Measurements from ENCODE around the gene MROH8. TPM values are rescaled to one million over a fixed set of nuclear protein-coding genes. Genes with fewer than 3 reads are reported as not detected.

The MROH8 gene
- polyA plus RNA-seq, 1 donor (not counting 4 experiments of a cell fraction or from before 2014, with no cell fraction given) = 0.39 TPM

DNA sequence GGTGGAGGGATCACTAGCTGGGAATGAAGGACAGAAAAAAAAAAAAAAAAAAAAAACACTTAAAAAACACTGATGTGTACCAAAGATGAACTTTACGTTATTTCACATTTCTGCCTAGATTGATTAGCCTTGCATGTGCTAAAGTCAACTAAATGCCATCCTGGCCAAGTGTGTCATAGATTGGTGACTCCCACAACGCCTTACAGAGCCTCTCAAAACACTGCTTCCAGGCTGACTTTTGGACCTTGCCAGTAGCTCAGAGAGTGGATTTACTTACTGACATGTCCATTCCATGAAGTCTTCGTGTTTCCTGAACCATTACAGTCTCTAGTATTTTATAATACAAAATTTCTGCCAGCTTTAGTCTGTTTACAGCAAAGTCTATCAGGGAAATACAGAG, 124.1 kb downstream of the MROH8 start:
- H3K4me3 ChIP-seq (ENCODE audit: control insufficient read depth in 2 of 3, extremely low read depth in 1 of 3, insufficient read depth in 2 of 3, low read depth in 1 of 3, low read length in 3 of 3) = no peak overlapping the region
- DNase-seq (ENCODE audit: low read depth, low spot score) (no peak), FAIRE-seq (no peak)
- H2AFZ ChIP-seq (ENCODE audit: control insufficient read depth, low read length) = no peak overlapping the region
- no peaks in the 10 kb centered on the region for H3K9me3 ChIP-seq (ENCODE audit: control insufficient read depth, low read depth, low read length)
- no peak overlapping the region for H3K9ac ChIP-seq (ENCODE audit: control insufficient read depth, extremely low read depth, insufficient read depth, low read length)
- no peaks in the 10 kb centered on the region for H3K4me1 ChIP-seq (ENCODE audit: control insufficient read depth, extremely low read depth, insufficient read depth, low read length)
- H3K36me3 ChIP-seq (ENCODE audit: control insufficient read depth in 2 of 2, extremely low read depth in 1 of 2, insufficient read depth in 2 of 2, low read length in 2 of 2) = peaks cover 0 to 5% of the 10 kb centered on the region in 2 experiments
- H3K4me2 ChIP-seq (ENCODE audit: control insufficient read depth, extremely low read depth, insufficient read depth, low read depth, low read length) = no peak overlapping the region
- dilution Hi-C loops (cut with MboI; ENCODE audit: extremely low pct_ligation_motif_present, low sequenced_read_pairs) = no loop called here
- TF ChIP-seq, protein P1, sequence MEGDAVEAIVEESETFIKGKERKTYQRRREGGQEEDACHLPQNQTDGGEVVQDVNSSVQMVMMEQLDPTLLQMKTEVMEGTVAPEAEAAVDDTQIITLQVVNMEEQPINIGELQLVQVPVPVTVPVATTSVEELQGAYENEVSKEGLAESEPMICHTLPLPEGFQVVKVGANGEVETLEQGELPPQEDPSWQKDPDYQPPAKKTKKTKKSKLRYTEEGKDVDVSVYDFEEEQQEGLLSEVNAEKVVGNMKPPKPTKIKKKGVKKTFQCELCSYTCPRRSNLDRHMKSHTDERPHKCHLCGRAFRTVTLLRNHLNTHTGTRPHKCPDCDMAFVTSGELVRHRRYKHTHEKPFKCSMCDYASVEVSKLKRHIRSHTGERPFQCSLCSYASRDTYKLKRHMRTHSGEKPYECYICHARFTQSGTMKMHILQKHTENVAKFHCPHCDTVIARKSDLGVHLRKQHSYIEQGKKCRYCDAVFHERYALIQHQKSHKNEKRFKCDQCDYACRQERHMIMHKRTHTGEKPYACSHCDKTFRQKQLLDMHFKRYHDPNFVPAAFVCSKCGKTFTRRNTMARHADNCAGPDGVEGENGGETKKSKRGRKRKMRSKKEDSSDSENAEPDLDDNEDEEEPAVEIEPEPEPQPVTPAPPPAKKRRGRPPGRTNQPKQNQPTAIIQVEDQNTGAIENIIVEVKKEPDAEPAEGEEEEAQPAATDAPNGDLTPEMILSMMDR (optimal IDR thresholded peaks at IDR 0.05 in 1 of 3, IDR thresholded peaks at IDR 0.05 in 1 of 3, conservative IDR thresholded peaks at IDR 0.05 in 1 of 3; ENCODE audit: extremely low read depth in 1 of 3, insufficient read depth in 2 of 3, low read length in 3 of 3) = no peak
- no peak for TF ChIP-seq EZH2 (IDR thresholded peaks at IDR 0.05; ENCODE audit: low read length)
- no peaks in the 10 kb centered on the region for H3K9me1 ChIP-seq (ENCODE audit: control insufficient read depth, extremely low read depth, insufficient read depth, low read length)
- H4K20me1 ChIP-seq (ENCODE audit: control insufficient read depth, extremely low read depth, insufficient read depth, low read length) = no peaks in the 10 kb centered on the region
- H3K27me3 ChIP-seq (ENCODE audit: control insufficient read depth, extremely low read depth, insufficient read depth, low read length) = no peaks in the 10 kb centered on the region
- H3K79me2 ChIP-seq (ENCODE audit: control insufficient read depth, insufficient read depth, low read length) = no peaks in the 10 kb centered on the region
- no peak overlapping the region for H3K27ac ChIP-seq (ENCODE audit: control insufficient read depth, insufficient read depth, low read length)

DNA sequence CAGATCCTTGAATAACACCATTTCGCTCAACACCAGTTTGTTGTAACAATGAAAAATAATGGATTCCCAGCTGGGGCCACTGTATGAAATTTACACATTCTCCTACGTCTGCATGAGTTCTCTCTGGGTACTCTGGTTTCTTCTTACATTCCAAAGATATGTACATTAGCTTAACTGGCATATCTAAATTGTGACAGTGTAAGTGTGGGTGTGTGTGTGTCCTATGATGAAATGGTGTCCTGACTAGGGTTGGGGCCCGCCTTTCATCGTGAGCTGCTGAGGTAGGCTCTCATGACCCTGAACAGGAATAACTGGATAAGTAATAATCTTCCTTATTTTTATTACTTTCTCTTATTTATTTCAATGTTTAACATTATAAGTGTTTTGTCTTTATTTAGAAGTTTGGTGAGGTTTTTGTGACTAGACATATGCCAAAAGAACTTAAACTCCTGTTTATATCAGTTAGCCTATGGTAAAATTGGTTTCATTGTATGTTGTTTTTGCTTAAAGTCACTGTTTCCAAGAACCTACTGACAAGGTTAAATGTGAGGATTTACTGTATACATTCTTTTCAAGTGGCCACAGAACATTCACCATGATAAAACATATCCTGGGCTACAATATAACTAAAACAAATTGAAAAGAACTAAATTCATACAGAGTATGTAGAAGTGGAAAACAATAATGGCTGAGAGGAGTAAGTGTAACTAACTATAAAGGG, 126.0 kb downstream of the MROH8 start:
- H3K9ac ChIP-seq (ENCODE audit: control insufficient read depth, extremely low read depth, insufficient read depth, low read length) = no peak overlapping the region
- no peaks in the 10 kb centered on the region for H3K9me1 ChIP-seq (ENCODE audit: control insufficient read depth, extremely low read depth, insufficient read depth, low read length)
- no peak overlapping the region for H3K27ac ChIP-seq (ENCODE audit: control insufficient read depth, insufficient read depth, low read length)
- no peak for DNase-seq (ENCODE audit: low read depth, low spot score)
- no peaks in the 10 kb centered on the region for H3K4me1 ChIP-seq (ENCODE audit: control insufficient read depth, extremely low read depth, insufficient read depth, low read length)
- no peaks in the 10 kb centered on the region for H3K79me2 ChIP-seq (ENCODE audit: control insufficient read depth, insufficient read depth, low read length)
- dilution Hi-C loops (cut with MboI; ENCODE audit: extremely low pct_ligation_motif_present, low sequenced_read_pairs) = no loop called here
- H4K20me1 ChIP-seq (ENCODE audit: control insufficient read depth, extremely low read depth, insufficient read depth, low read length) = no peaks in the 10 kb centered on the region
- H3K36me3 ChIP-seq (ENCODE audit: control insufficient read depth in 2 of 2, extremely low read depth in 1 of 2, insufficient read depth in 2 of 2, low read length in 2 of 2) = peaks cover 0 to 5% of the 10 kb centered on the region in 2 experiments
- no peak overlapping the region for H3K4me2 ChIP-seq (ENCODE audit: control insufficient read depth, extremely low read depth, insufficient read depth, low read depth, low read length)
- no peak for TF ChIP-seq EZH2 (IDR thresholded peaks at IDR 0.05; ENCODE audit: low read length)
- TF ChIP-seq, protein P1 (optimal IDR thresholded peaks at IDR 0.05 in 1 of 3, IDR thresholded peaks at IDR 0.05 in 1 of 3, conservative IDR thresholded peaks at IDR 0.05 in 1 of 3; ENCODE audit: extremely low read depth in 1 of 3, insufficient read depth in 2 of 3, low read length in 3 of 3) = no peak
- H2AFZ ChIP-seq (ENCODE audit: control insufficient read depth, low read length) = no peak overlapping the region
- no peak overlapping the region for H3K4me3 ChIP-seq (ENCODE audit: control insufficient read depth in 2 of 3, extremely low read depth in 1 of 3, insufficient read depth in 2 of 3, low read depth in 1 of 3, low read length in 3 of 3)
- H3K27me3 ChIP-seq (ENCODE audit: control insufficient read depth, extremely low read depth, insufficient read depth, low read length) = no peaks in the 10 kb centered on the region
- FAIRE-seq = no peak
- no peaks in the 10 kb centered on the region for H3K9me3 ChIP-seq (ENCODE audit: control insufficient read depth, low read depth, low read length)

Other genes starting within 250 kb of the MROH8 start
- gene SAMHD1, start 227.8 kb downstream of the MROH8 start, polyA plus RNA-seq = 16.1 to 29.7 TPM (median 26.5 TPM) in 3 replicates
- 1.2 to 4.5 TPM (median 4.2 TPM) in 3 replicates for gene RBL1, start 83.6 kb downstream of the MROH8 start, polyA plus RNA-seq
- 220 to 325 TPM (median 257 TPM) in 3 replicates for gene RPN2, start 218 bp downstream of the MROH8 start, polyA plus RNA-seq
- not detected in 3 replicates for gene GHRH, start 82.3 kb upstream of the MROH8 start, polyA plus RNA-seq
- gene MANBAL, start 110.1 kb upstream of the MROH8 start, polyA plus RNA-seq = 82.3 to 109 TPM (median 109 TPM) in 3 replicates
- 22.8 to 32.3 TPM (median 30.9 TPM) in 3 replicates for gene SRC, start 166.6 kb upstream of the MROH8 start, polyA plus RNA-seq

Data from keratinocyte (primary cell).